GM12874 (cell line): ENCODE results near the gene EVI5.

Experiments used
- CTCF ChIP-seq: IDR thresholded peaks from 2 replicates; pipeline ENCODE4 v1.5.1; 2011; ENCODE audit warnings: low read depth, mild to moderate bottlenecking, control low read depth, low read length, moderate library complexity; ENCODE audit not compliant: insufficient read depth

The EVI5 gene

GRCh38 chr1:92465256-92465647 is 319.7 kb downstream of the EVI5 start:
- no peak for TF ChIP-seq CTCF

- no peak for TF ChIP-seq CTCF
Observed at GRCh38 chr1:92464588-92465255, 320.2 kb downstream of the EVI5 start.

GRCh38 chr1:92461364-92462097 is 323.4 kb downstream of the EVI5 start:
- no peak for TF ChIP-seq CTCF

- no peak for TF ChIP-seq CTCF
Observed at GRCh38 chr1:92459871-92460320, 325.0 kb downstream of the EVI5 start.
